H1 (cell line): ENCODE measurements around the gene TMEM169. TPM values are rescaled to one million over a fixed set of nuclear protein-coding genes. Genes with fewer than 3 reads are reported as not detected.

Experiments
- BRCA1 ChIP-seq: IDR thresholded peaks from 2 replicates; pipeline ENCODE4 v1.6.1; 2012; ENCODE audit warnings: low read depth, low read length, improper control_type of control experiment
- CTCF ChIP-seq, 3 experiments: IDR thresholded peaks; 1 replicate in 2 of 3; 2 replicates in 1 of 3; pipeline versions ENCODE4 v1.5.1 to v1.6.1; 2011; ENCODE audit warnings: low read length in 3 of 3, mild to moderate bottlenecking in 3 of 3, inconsistent platforms in 2 of 3, low read depth in 1 of 3, moderate library complexity in 1 of 3; ENCODE audit not compliant: insufficient read depth in 1 of 3; ENCODE audit errors: control extremely low read depth in 1 of 3
- KDM1A ChIP-seq: fragments of 200-600, 300-600 bp; sonication (generic); IDR thresholded peaks from 2 replicates; pipeline ENCODE4 v1.7.1; 2016; ENCODE audit warnings: mild to moderate bottlenecking, low read length, borderline replicate concordance
- NRF1 ChIP-seq: IDR thresholded peaks from 2 replicates; pipeline ENCODE4 v1.6.1; 2011; ENCODE audit warnings: mild to moderate bottlenecking, low read depth, low read length, improper control_type of control experiment
- TEAD4 ChIP-seq: IDR thresholded peaks from 2 replicates; pipeline ENCODE4 v1.6.1; 2012; ENCODE audit warnings: low read depth, low read length, inconsistent platforms, mixed read lengths
- polyA plus RNA-seq, 7 experiments: library from polyadenylated mRNA; depleted of rRNA in 3 of 7; stranded (reverse) in 5 of 7; unstranded in 2 of 7; fragments of >200 nt in 5 of 7; fragments of 200-250 nt in 2 of 7; gene quantifications; 1 replicate in 5 of 7; 2 replicates in 1 of 7; 4 replicates in 1 of 7; pipeline versions ENCODE4 v1.2.1 to v1.2.3, GENCODE V29; 2011 to 2013; ENCODE audit warnings: missing spikeins in 2 of 7, mixed read lengths in 2 of 7
- total RNA-seq: library from RNA; stranded (reverse); fragmentation: NEBNext Ultra II Directional; extraction: Animal tissue kit (Norgen Biotek cat#: 25700); gene quantifications from 2 replicates; pipeline ENCODE4 v1.2.1, GENCODE V29; 2021

Gene TMEM169
- total and polyA plus RNA-seq, 2 of the 8 experiments (the other 6 are each of a cell fraction or from before 2014, with no cell fraction given): 0.41 to 2.4 TPM

- TF ChIP-seq CTCF (IDR thresholded peaks at IDR 0.05; ENCODE audit: control extremely low read depth in 1 of 3, insufficient read depth in 1 of 3, low read depth in 1 of 3, low read length in 3 of 3) (no peak), NRF1 (no peak), TEAD4 (no peak), KDM1A (no peak), BRCA1 (no peak)
These were observed 15.5 kb upstream of the TMEM169 start (continued) for GRCh38 chr2:216066230-216066629.
